ENCODE measurements around the gene PRKCQ. TPM values are rescaled to one million over a fixed set of nuclear protein-coding genes. Genes with fewer than 3 reads are reported as not detected.

The PRKCQ gene
- total RNA-seq, 1 experiment from 2014 or later = 1.3 TPM

DNA sequence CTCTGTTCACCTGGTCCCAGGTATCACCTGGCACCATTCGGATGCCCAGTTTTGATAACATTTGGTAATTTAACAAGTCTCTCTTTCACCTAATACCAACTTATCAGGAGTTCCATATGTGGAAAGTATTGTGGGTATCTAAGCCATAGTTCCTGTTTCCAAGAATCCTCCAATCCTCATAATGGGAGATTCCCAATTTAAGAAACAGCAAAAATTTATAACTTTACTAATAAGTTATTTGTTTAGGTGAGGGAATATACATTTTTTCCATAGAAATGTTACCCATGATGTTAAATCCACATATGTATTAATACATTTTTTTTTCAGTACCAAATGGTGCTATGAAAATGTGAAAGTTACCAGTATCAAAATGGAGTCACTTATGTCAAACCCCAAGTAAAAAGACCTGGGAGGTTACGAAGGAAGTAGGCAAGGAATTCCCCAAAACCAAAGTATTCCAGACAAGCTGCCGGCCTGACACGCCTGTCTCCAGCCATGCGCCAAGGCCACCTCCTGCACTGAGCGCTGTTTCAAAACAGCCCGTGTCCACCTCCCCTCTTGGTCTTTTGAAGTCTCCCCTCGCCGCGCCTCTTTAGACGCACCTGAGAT lies 44.8 kb downstream of the PRKCQ start:
- H3K4me1 ChIP-seq = no peaks in the 10 kb centered on the region
- H3K27ac ChIP-seq = no peak overlapping the region
- H3K9me3 ChIP-seq (replicated peaks) = no peaks in the 10 kb centered on the region
- no peaks in the 10 kb centered on the region for H3K36me3 ChIP-seq
- H3K27me3 ChIP-seq = peaks cover 4% of the 10 kb centered on the region; the same call in 1 of the 2 replicates
- no peak for DNase-seq
- no peak overlapping the region for H3K4me3 ChIP-seq

- DNase-seq = no peak
- Histone ChIP-seq H3K4me3 (no peak overlapping the region), H3K9me3 (replicated peaks) (no peaks in the 10 kb centered on the region), H3K27me3 (no peaks in the 10 kb centered on the region), H3K36me3 (no peaks in the 10 kb centered on the region), H3K4me1 (no peaks in the 10 kb centered on the region), H3K27ac (no peak overlapping the region)
Measured at GRCh38 chr10:6532321-6532720, 47.8 kb downstream of the PRKCQ start.

DNA sequence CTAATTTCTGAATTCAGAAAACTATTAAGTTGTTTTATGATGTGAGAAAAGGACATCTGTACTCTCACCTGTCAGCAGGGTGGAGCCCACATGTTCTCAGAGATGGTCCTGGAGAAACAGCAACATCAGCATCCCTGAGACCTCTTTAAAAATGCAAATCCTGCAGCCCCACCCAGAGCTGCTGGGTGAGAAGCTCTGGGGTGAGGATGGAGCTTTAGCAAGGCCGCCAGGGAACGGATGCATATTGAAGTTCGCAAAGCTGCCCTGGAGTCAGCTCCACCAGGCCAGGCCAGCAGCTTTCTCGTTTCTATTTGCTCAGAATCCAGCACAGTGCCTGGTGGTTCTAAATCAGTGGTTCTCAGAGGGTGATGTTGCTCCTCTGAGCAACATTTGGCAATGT lies 49.1 kb downstream of the PRKCQ start:
- Histone ChIP-seq H3K4me3 (no peak overlapping the region), H3K4me1 (no peaks in the 10 kb centered on the region), H3K27ac (no peak overlapping the region), H3K27me3 (no peaks in the 10 kb centered on the region), H3K9me3 (replicated peaks) (no peaks in the 10 kb centered on the region), H3K36me3 (no peaks in the 10 kb centered on the region)
- no peak for DNase-seq

- H3K36me3 ChIP-seq = no peaks in the 10 kb centered on the region
- H3K27me3 ChIP-seq = no peaks in the 10 kb centered on the region
- H3K4me1 ChIP-seq = no peaks in the 10 kb centered on the region
- no peak overlapping the region for H3K27ac ChIP-seq
- H3K4me3 ChIP-seq = no peak overlapping the region
- H3K9me3 ChIP-seq (replicated peaks) = no peaks in the 10 kb centered on the region
- DNase-seq = no peak
Measured at GRCh38 chr10:6530211-6530840, 49.8 kb downstream of the PRKCQ start.

- no peaks in the 10 kb centered on the region for H3K36me3 ChIP-seq
- no peak overlapping the region for H3K27ac ChIP-seq
- no peak overlapping the region for H3K4me3 ChIP-seq
- DNase-seq = no peak
- H3K4me1 ChIP-seq = no peaks in the 10 kb centered on the region
- H3K9me3 ChIP-seq (replicated peaks) = no peaks in the 10 kb centered on the region
- no peaks in the 10 kb centered on the region for H3K27me3 ChIP-seq
Measured at GRCh38 chr10:6528198-6528950, 51.7 kb downstream of the PRKCQ start.

DNA sequence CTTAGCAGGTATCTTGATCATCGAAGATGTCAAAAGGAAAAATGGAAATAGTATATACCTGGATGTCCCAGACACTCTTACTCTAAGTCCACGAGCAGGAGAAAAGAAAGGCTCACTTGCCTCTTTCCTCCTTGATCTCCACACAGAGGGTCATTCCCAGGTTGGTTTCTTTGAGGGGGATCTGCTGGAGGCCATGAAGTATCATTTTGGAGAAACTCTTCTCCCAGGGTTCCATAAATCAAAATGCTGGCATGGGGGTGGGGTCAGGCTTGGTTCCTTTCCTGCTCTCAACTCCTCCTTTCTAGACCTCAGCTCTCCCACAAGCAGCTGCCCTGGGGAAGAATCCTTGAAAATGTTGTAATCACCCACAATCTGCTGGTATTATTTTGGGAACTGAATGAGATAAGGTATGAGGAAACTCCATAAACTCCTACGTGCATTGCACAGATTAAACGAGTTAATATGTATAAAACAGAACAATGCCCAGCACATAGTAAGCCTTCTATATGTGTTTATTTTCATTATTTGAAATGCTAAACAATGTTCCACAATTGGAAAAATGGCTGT lies 54.4 kb downstream of the PRKCQ start:
- H3K4me3 ChIP-seq = no peak overlapping the region
- no peaks in the 10 kb centered on the region for H3K36me3 ChIP-seq
- H3K4me1 ChIP-seq = no peaks in the 10 kb centered on the region
- no peak for DNase-seq
- H3K27ac ChIP-seq = no peak overlapping the region
- H3K9me3 ChIP-seq (replicated peaks) = no peaks in the 10 kb centered on the region
- H3K27me3 ChIP-seq = no peaks in the 10 kb centered on the region

- Histone ChIP-seq H3K4me1 (no peaks in the 10 kb centered on the region), H3K4me3 (no peak overlapping the region), H3K9me3 (replicated peaks) (no peaks in the 10 kb centered on the region), H3K36me3 (no peaks in the 10 kb centered on the region), H3K27ac (no peak overlapping the region), H3K27me3 (no peaks in the 10 kb centered on the region)
- no peak for DNase-seq
Measured at GRCh38 chr10:6522230-6522629, 57.8 kb downstream of the PRKCQ start.

DNA sequence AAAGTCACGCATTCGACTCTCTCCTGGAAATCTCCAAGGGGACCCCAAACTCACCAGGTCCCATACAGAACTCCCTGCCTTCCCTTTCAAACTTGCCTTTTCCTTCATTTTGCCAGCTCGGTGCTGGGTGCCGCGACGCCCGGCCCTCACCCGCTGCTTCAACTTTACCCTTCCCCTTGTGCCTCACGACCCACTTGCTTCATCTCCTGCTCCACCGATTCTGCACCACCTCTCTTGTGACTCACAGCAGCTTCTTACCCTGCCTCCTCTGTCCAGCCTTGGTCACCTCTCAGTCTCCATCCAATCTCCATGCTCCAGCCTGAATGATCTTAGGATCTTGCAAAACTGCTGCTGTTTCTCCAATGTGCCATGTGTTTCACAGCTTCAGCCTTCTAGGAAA lies 59.9 kb downstream of the PRKCQ start:
- H3K4me3 ChIP-seq = no peak overlapping the region
- H3K27me3 ChIP-seq = no peaks in the 10 kb centered on the region
- no peak for DNase-seq
- H3K9me3 ChIP-seq (replicated peaks) = no peaks in the 10 kb centered on the region
- H3K36me3 ChIP-seq = no peaks in the 10 kb centered on the region
- peaks cover 9% of the 10 kb centered on the region; the same call in 1 of the 2 replicates for H3K4me1 ChIP-seq
- no peak overlapping the region for H3K27ac ChIP-seq

- Histone ChIP-seq H3K27me3 (no peaks in the 10 kb centered on the region), H3K4me1 (peaks cover 12% of the 10 kb centered on the region; the same call in 1 of the 2 replicates), H3K9me3 (replicated peaks) (no peaks in the 10 kb centered on the region), H3K4me3 (no peak overlapping the region), H3K27ac (no peak overlapping the region), H3K36me3 (no peaks in the 10 kb centered on the region)
- no peak for DNase-seq
Measured at GRCh38 chr10:6518791-6519429, 61.2 kb downstream of the PRKCQ start.

GRCh38 chr10:6516929-6517284 lies 63.2 kb downstream of the PRKCQ start:
- Histone ChIP-seq H3K27ac (no peak overlapping the region), H3K4me1 (peaks cover 12% of the 10 kb centered on the region; the same call in 1 of the 2 replicates), H3K36me3 (no peaks in the 10 kb centered on the region), H3K4me3 (no peak overlapping the region), H3K9me3 (replicated peaks) (no peaks in the 10 kb centered on the region), H3K27me3 (no peaks in the 10 kb centered on the region)
- DNase-seq = no peak

GRCh38 chr10:6516281-6516928 lies 63.7 kb downstream of the PRKCQ start:
- no peaks in the 10 kb centered on the region for H3K9me3 ChIP-seq (replicated peaks)
- no peak overlapping the region for H3K4me3 ChIP-seq
- peaks cover 12% of the 10 kb centered on the region; the same call in 1 of the 2 replicates for H3K4me1 ChIP-seq
- DNase-seq = peak in 1 of 2 experiments; percentile 9
- H3K27me3 ChIP-seq = no peaks in the 10 kb centered on the region
- no peak overlapping the region for H3K27ac ChIP-seq
- no peaks in the 10 kb centered on the region for H3K36me3 ChIP-seq

- peaks cover 12% of the 10 kb centered on the region; the same call in 1 of the 2 replicates for H3K4me1 ChIP-seq
- H3K27ac ChIP-seq = peak overlapping the region; percentile 27; the same call in 1 of the 2 replicates
- no peaks in the 10 kb centered on the region for H3K27me3 ChIP-seq
- H3K36me3 ChIP-seq = no peaks in the 10 kb centered on the region
- H3K4me3 ChIP-seq = no peak overlapping the region
- no peaks in the 10 kb centered on the region for H3K9me3 ChIP-seq (replicated peaks)
- peak; percentile 11 to 40 for DNase-seq
Measured at GRCh38 chr10:6514844-6515780, 65.0 kb downstream of the PRKCQ start.

GRCh38 chr10:6514180-6514579 lies 65.9 kb downstream of the PRKCQ start:
- no peak overlapping the region for H3K4me3 ChIP-seq
- DNase-seq = no peak
- no peak overlapping the region for H3K27ac ChIP-seq
- H3K27me3 ChIP-seq = no peaks in the 10 kb centered on the region
- H3K9me3 ChIP-seq (replicated peaks) = no peaks in the 10 kb centered on the region
- H3K36me3 ChIP-seq = no peaks in the 10 kb centered on the region
- H3K4me1 ChIP-seq = peaks cover 12% of the 10 kb centered on the region; the same call in 1 of the 2 replicates
